ENCODE measurements around the gene IDH3B. TPM values are rescaled to one million over a fixed set of nuclear protein-coding genes. Genes with fewer than 3 reads are reported as not detected.

Gene IDH3B
- total RNA-seq, 1 experiment from 2014 or later, result 132 TPM

DNA sequence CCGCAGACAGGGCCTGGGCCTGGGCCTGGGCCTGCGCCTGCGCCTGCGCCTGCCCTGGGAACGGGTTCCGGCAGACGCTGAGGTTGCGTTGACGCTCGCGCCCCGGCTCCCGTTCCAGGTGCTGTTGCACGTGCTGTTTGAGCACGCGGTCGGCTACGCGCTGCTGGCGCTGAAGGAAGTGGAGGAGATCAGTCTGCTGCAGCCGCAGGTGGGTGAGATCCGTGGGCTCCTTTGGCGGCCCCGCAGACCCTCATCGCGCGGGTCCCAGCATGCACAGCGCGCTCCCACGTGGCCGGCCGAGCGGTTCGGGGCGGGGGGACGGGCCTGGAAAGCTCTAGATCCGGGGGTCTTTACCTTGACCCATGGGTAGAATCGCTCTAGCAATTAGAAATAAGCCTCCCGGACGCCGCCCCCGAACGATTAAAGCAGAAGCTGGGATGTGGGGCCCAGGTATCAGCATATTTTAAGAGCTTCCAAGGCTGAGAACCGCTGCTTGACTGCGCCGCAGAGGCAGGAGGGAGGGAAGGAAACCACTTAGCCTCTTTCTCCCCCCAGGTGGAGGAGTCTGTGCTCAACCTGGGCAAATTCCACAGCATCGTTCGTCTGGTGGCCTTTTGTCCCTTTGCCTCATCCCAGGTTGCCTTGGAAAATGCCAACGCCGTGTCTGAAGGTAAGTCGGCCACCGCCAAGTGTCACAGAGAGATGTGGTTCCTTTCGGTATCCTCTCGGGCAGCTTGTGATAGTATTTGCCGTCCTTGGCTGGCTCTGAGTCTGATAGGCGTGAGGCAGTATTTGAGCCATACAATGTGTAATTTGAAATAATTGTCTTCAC is 11.1 kb downstream of the IDH3B start:
- H3K79me2 ChIP-seq (ENCODE audit: insufficient read depth, low read length), result peaks cover 81% of the 10 kb centered on the region
- ChIA-PET POLR2A (interaction anchor here (0.8 to 2.7 kb wide), 13 partner anchors 8 to 445 kb away, joined by 3 to 28 read pairs (median 3); partner anchors contain the start of genes IDH3B and SNRPB), CTCF (interaction anchor here (1.1 to 1.4 kb wide), 3 partner anchors 17 to 182 kb away, joined by 3 read pairs; partner anchors contain the start of gene SNRPB), RAD21 (ENCODE audit: low non-redundant PET in 1 of 2, low total read pairs in 2 of 2, uncharacterized antibody in 2 of 2, unreplicated experiment in 2 of 2) (no interaction called here)
- TSS peak; percentile 52 for BruUV-seq (replicated peaks)
- intact Hi-C loops (cut with micrococcal nuclease), result no loop called here
- peaks cover 8 to 21% of the 10 kb centered on the region in 2 experiments; a peak in 3 of 4 replicates for H3K4me1 ChIP-seq (ENCODE audit: control insufficient read depth in 1 of 2, insufficient read depth in 2 of 2, low read length in 2 of 2)
- H2AFZ ChIP-seq (ENCODE audit: low read depth, low read length, poor library complexity, severe bottlenecking), result no peak overlapping the region
- H3K4me2 ChIP-seq (ENCODE audit: low read length), result peak overlapping the region; percentile 99
- H3K9me2 ChIP-seq (ENCODE audit: insufficient read depth), result no peaks in the 10 kb centered on the region
- peak overlapping the region; percentile 96 for H3K9ac ChIP-seq (ENCODE audit: low read length)
- peaks cover 44 to 53% of the 10 kb centered on the region in 2 experiments for H3K36me3 ChIP-seq (ENCODE audit: control insufficient read depth in 1 of 2, insufficient read depth in 2 of 2, low read length in 2 of 2)
- H4K20me1 ChIP-seq (ENCODE audit: insufficient read depth), result peaks cover 45% of the 10 kb centered on the region; the same call in 1 of the 2 replicates
- H3K27me3 ChIP-seq (ENCODE audit: insufficient read depth, low read length), result no peaks in the 10 kb centered on the region
- ATAC-seq (peak; percentile 41), DNase-seq (ENCODE audit: low read depth, low spot score) (no peak)
- no peaks in the 10 kb centered on the region for H3K9me3 ChIP-seq (ENCODE audit: control insufficient read depth in 1 of 2, insufficient read depth in 1 of 2, low read depth in 1 of 2, low read length in 2 of 2)
- peak overlapping the region; percentile 99 for H3K27ac ChIP-seq (ENCODE audit: low read depth, low read length)
- TF ChIP-seq CBX3 (IDR thresholded peaks at IDR 0.05; ENCODE audit: low read depth), result no peak
- TF ChIP-seq EZH2 (IDR thresholded peaks at IDR 0.05), result no peak
- TF ChIP-seq EGR1 (IDR thresholded peaks at IDR 0.05; ENCODE audit: low read depth), result no peak
- TF ChIP-seq MAX (IDR thresholded peaks at IDR 0.05), result peak; percentile 91
- peak; percentile 38; the same call in 1 of the 2 replicates for TF ChIP-seq ZFX (IDR thresholded peaks at IDR 0.05)
- H3K4me3 ChIP-seq (replicated peaks in 1 of 2; ENCODE audit: low read depth in 1 of 2, low read length in 2 of 2), result peak overlapping the region; percentile 98 to 100
